Panc1 (cell line): ENCODE data around the gene GANC. TPM values are rescaled to one million over a fixed set of nuclear protein-coding genes. Genes with fewer than 3 reads are reported as not detected.

Source experiments
- ATAC-seq: fragments of 200-7000 bp; cut with Tn5 transposase; 2 replicates; pipeline ENCODE4 v1.9.1; 2020; ENCODE audit warnings: mild to moderate bottlenecking, moderate library complexity
- BruUV-seq: library from RNA; stranded (reverse); fragments of 400-500 nt; replicated peaks from 2 replicates; lab custom pipeline; 2021; lab: Mats Ljungman, UMichigan
- CTCF ChIA-PET: fragments of 300-600 bp; sonication (Branson Sonifier 250); formaldehyde crosslinking; loops from one replicate; lab custom pipeline; 2022; ENCODE audit warnings: antibody characterized with exemption; lab: Charles Lee
- POLR2A ChIA-PET: fragments of 300-600 bp; sonication (Branson Sonifier 250); formaldehyde crosslinking; loops from one replicate; lab custom pipeline; 2022; ENCODE audit warnings: antibody characterized with exemption; lab: Charles Lee
- DNase-seq: peaks from one replicate; pipeline ENCODE4 v3.0.0-alpha.2; 2010; ENCODE audit warnings: low read depth, low spot score
- H3K27ac ChIP-seq: 2 replicates; pipeline ENCODE4 v1.5.1; 2011; ENCODE audit warnings: mild to moderate bottlenecking, low read length, inconsistent platforms
- H3K27me3 ChIP-seq: fragments of 200-500 bp; sonication (Bioruptor generic); 2 replicates; pipeline ENCODE4 v1.6.0; 2014; ENCODE audit warnings: low read length, inconsistent platforms; ENCODE audit not compliant: control insufficient read depth, insufficient read depth
- H3K36me3 ChIP-seq: fragments of 200-500 bp; sonication (Bioruptor generic); 2 replicates; pipeline ENCODE4 v1.5.1; 2014; ENCODE audit warnings: inconsistent platforms, mild to moderate bottlenecking, low read length, moderate library complexity; ENCODE audit not compliant: control insufficient read depth, insufficient read depth
- H3K4me1 ChIP-seq: 2 replicates; pipeline ENCODE4 v1.5.1; 2011; ENCODE audit warnings: inconsistent platforms, mild to moderate bottlenecking, low read length, moderate library complexity; ENCODE audit not compliant: control insufficient read depth, insufficient read depth
- H3K4me3 ChIP-seq, 2 experiments: 2 replicates each; pipeline ENCODE4 v1.5.1; 2011 to 2012; ENCODE audit warnings: low read depth in 2 of 2, low read length in 2 of 2, mild to moderate bottlenecking in 2 of 2, inconsistent platforms in 1 of 2, moderate library complexity in 1 of 2
- H3K9me3 ChIP-seq: fragments of 200-500 bp; sonication (Bioruptor generic); 2 replicates; pipeline ENCODE4 v1.5.1; 2014; ENCODE audit warnings: low read depth, mild to moderate bottlenecking, inconsistent platforms, low read length, moderate library complexity; ENCODE audit not compliant: control insufficient read depth, insufficient read depth
- CTCF ChIP-seq: fragments of 450-650 bp; IDR thresholded peaks from 2 replicates; pipeline ENCODE4 v1.5.1; 2017; ENCODE audit warnings: mild to moderate bottlenecking
- POLR2AphosphoS5 ChIP-seq: IDR thresholded peaks from 2 replicates; pipeline ENCODE4 v1.6.1; 2012; ENCODE audit warnings: mild to moderate bottlenecking, low read depth, low read length, moderate library complexity
- REST ChIP-seq, 2 experiments: IDR thresholded peaks; 2 replicates each; pipeline ENCODE4 v1.6.1; 2011 to 2012; ENCODE audit warnings: low read depth in 2 of 2, control low read depth in 1 of 2, low read length in 1 of 2, mild to moderate bottlenecking in 1 of 2, moderate library complexity in 1 of 2; ENCODE audit not compliant: insufficient read depth in 1 of 2
- SIN3A ChIP-seq: IDR thresholded peaks from 2 replicates; pipeline ENCODE4 v1.6.1; 2012; ENCODE audit warnings: low read depth, mild to moderate bottlenecking, low read length, moderate library complexity, borderline replicate concordance; ENCODE audit not compliant: insufficient read depth
- TCF7L2 ChIP-seq: IDR thresholded peaks from 2 replicates; pipeline ENCODE4 v1.6.1; 2011; ENCODE audit warnings: mild to moderate bottlenecking, low read depth, low read length, inconsistent platforms
- in situ Hi-C: cut with HindIII; loops from 2 replicates; pipeline ENCODE4 v1.10.0; 2016; ENCODE audit warnings: low sequenced_read_pairs, low pct_unique_long_range_greater_than_20kb
- intact Hi-C: fragments of 100-400 bp; cut with micrococcal nuclease; formaldehyde crosslinking; loops from one replicate; pipeline ENCODE4 v1.10.0; 2022; ENCODE audit not compliant: unreplicated experiment
- total RNA-seq: library from RNA; stranded (reverse); gene quantifications from one replicate; pipeline ENCODE4 v1.2.1, GENCODE V29; 2021; ENCODE audit not compliant: unreplicated experiment

The GANC gene
- total RNA-seq, 1 experiment from 2014 or later: 21.1 TPM

DNA sequence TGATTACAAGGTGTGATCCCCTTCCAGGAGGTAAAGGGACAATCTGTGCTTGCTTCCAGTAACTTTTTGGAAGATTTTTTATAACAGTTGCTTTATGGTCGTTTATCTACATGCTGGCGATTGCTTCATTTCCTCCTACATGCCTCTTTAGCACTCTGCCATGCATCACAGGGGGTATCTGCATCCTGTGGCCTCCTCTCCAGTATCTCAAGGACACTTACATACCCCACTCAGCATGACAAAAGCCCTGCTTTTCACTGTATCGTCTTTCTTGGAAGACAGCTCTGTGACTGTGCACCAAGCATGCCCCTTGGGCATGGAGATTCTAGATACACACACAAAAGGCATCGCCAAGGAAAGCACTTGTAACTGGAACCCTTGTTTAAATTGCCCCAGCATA, 111.6 kb downstream of the GANC start:
- Histone ChIP-seq H3K9me3 (no peaks in the 10 kb centered on the region), H3K4me3 (no peak overlapping the region), H3K4me1 (no peaks in the 10 kb centered on the region), H3K27ac (no peak overlapping the region), H3K27me3 (no peaks in the 10 kb centered on the region), H3K36me3 (no peaks in the 10 kb centered on the region)
- intact Hi-C loops: no loop called here
- in situ Hi-C loops: no loop called here
- ChIA-PET POLR2A (interaction anchor here (0.7 to 1.1 kb wide), 2 partner anchors 107 to 191 kb away, joined by 3 read pairs; partner anchors contain the start of genes STARD9 and ZNF106), CTCF (interaction anchor here (0.6 to 1.2 kb wide), 6 partner anchors 9 to 228 kb away, joined by 3 to 8 read pairs (median 4); partner anchors contain the start of gene PLA2G4F)
- DNase-seq (no peak), ATAC-seq (no peak)
- BruUV-seq: no TSS peak
- no peak for TF ChIP-seq CTCF
- no peak for TF ChIP-seq TCF7L2
- TF ChIP-seq REST (IDR thresholded peaks at IDR 0.05; ENCODE audit: insufficient read depth in 1 of 2, low read depth in 2 of 2, low read length in 1 of 2): no peak
- TF ChIP-seq SIN3A: no peak
- no peak for TF ChIP-seq POLR2AphosphoS5

GRCh38 chr15:42385206-42385979, 112.4 kb downstream of the GANC start:
- ChIA-PET CTCF (interaction anchor here (0.6 to 1.2 kb wide), 15 partner anchors 9 to 756 kb away, joined by 3 to 8 read pairs (median 4); partner anchors contain the start of gene PLA2G4F), POLR2A (interaction anchor here (0.7 to 1.1 kb wide), 2 partner anchors 106 to 190 kb away, joined by 3 read pairs; partner anchors contain the start of genes STARD9 and ZNF106)
- in situ Hi-C loops: no loop called here
- no TSS peak for BruUV-seq
- TF ChIP-seq POLR2AphosphoS5: no peak
- TF ChIP-seq TCF7L2: no peak
- no peak for TF ChIP-seq REST (IDR thresholded peaks at IDR 0.05; ENCODE audit: insufficient read depth in 1 of 2, low read depth in 2 of 2, low read length in 1 of 2)
- no peak for TF ChIP-seq SIN3A
- peak; percentile 91 for TF ChIP-seq CTCF
- no peak overlapping the region for H3K27ac ChIP-seq
- H3K4me1 ChIP-seq: no peaks in the 10 kb centered on the region
- H3K36me3 ChIP-seq: no peaks in the 10 kb centered on the region
- H3K4me3 ChIP-seq: no peak overlapping the region
- peak; percentile 88 for ATAC-seq
- no peaks in the 10 kb centered on the region for H3K27me3 ChIP-seq
- intact Hi-C loops: no loop called here
- DNase-seq: peak; percentile 30
- H3K9me3 ChIP-seq: no peaks in the 10 kb centered on the region
